K562 (cell line): ENCODE measurements around the gene HAUS6. TPM values are rescaled to one million over a fixed set of nuclear protein-coding genes. Genes with fewer than 3 reads are reported as not detected.

Experiments
- ATAC-seq: fragments of 200-7000 bp; cut with Tn5 transposase; 3 replicates; pipeline ENCODE4 v1.9.1; 2020; ENCODE audit warnings: moderate library complexity
- BruUV-seq: library from RNA; stranded (reverse); fragments of 400-500 nt; replicated peaks from 2 replicates; lab custom pipeline; 2021; lab: Mats Ljungman, UMichigan
- CTCF ChIA-PET: fragments of 300-600 bp; formaldehyde crosslinking; extraction: SDS; loops from one replicate; lab custom pipeline; 2021; ENCODE audit warnings: low intra/inter-chr PET ratio; lab: Yijun Ruan, JAX
- POLR2A ChIA-PET: fragments of 300-600, 350-650 bp; sonication (Branson Sonifier 250); formaldehyde crosslinking; extraction: SDS; loops from one replicate; lab custom pipeline; 2021; ENCODE audit warnings: antibody characterized with exemption, inconsistent platforms; lab: Yijun Ruan, JAX
- DNase-seq, 4 experiments: peaks; one replicate each; pipeline versions ENCODE4 v3.0.0 to v3.0.0-alpha.2; 2011 to 2018; ENCODE audit warnings: low spot score in 3 of 4, mixed read lengths in 3 of 4; ENCODE audit errors: extremely low read depth in 1 of 4
- FAIRE-seq: peaks from 2 replicates; lab custom pipeline; 2011; peaks lifted over from hg19 to GRCh38; lab: Jason Lieb, UNC
- H2AFZ ChIP-seq: 2 replicates; pipeline ENCODE4 v1.6.0; 2011; ENCODE audit warnings: low read depth, low read length, control low read depth, inconsistent platforms
- H3K27ac ChIP-seq: fragments of 200-600 bp; 3 replicates; pipeline ENCODE4 v1.8.0; 2011; ENCODE audit warnings: low read depth, mild to moderate bottlenecking, control low read depth, inconsistent platforms, low read length, moderate library complexity, mixed read lengths; ENCODE audit errors: extremely low read depth
- H3K27me3 ChIP-seq, 2 experiments: fragments of 300-600 bp in 1 of 2; 2 replicates in 1 of 2; 3 replicates in 1 of 2; pipeline versions ENCODE4 v1.6.0 to v1.8.0; 2011; ENCODE audit warnings: inconsistent platforms in 2 of 2, low read length in 2 of 2, mild to moderate bottlenecking in 1 of 2, mixed read lengths in 1 of 2, moderate library complexity in 1 of 2; ENCODE audit not compliant: control insufficient read depth in 2 of 2, insufficient read depth in 2 of 2
- H3K36me3 ChIP-seq: fragments of 300-600 bp; 3 replicates; pipeline ENCODE4 v1.8.0; 2011; ENCODE audit warnings: mild to moderate bottlenecking, low read length, inconsistent platforms; ENCODE audit not compliant: control insufficient read depth, insufficient read depth
- H3K4me1 ChIP-seq, 2 experiments: fragments of 200-600 bp in 1 of 2; replicated peaks in 1 of 2; 2 replicates in 1 of 2; 3 replicates in 1 of 2; pipeline versions ENCODE4 v1.5.1 to v1.8.0; 2011; ENCODE audit warnings: inconsistent platforms in 2 of 2, low read length in 2 of 2, mild to moderate bottlenecking in 1 of 2, mixed read lengths in 1 of 2, moderate library complexity in 1 of 2; ENCODE audit not compliant: control insufficient read depth in 2 of 2, insufficient read depth in 2 of 2
- H3K4me2 ChIP-seq: 2 replicates; pipeline ENCODE4 v1.6.1; 2011; ENCODE audit warnings: low read length, control low read depth, inconsistent platforms, mixed read lengths; ENCODE audit not compliant: insufficient read depth
- H3K4me3 ChIP-seq: fragments of 200-600 bp; sonication (generic), shearing (Covaris generic); 2 replicates; pipeline ENCODE4 v1.5.1; 2016; ENCODE audit warnings: control low read depth, inconsistent platforms
- H3K79me2 ChIP-seq: fragments of 200-600 bp; 3 replicates; pipeline ENCODE4 v1.8.0; 2011; ENCODE audit warnings: low read length, inconsistent platforms; ENCODE audit not compliant: control insufficient read depth, insufficient read depth
- H3K9ac ChIP-seq, 2 experiments: 2 replicates each; pipeline versions ENCODE4 v1.6.0 to v1.6.1; 2011; ENCODE audit warnings: low read depth in 2 of 2, low read length in 2 of 2, control low read depth in 1 of 2, inconsistent platforms in 1 of 2, mild to moderate bottlenecking in 1 of 2, mixed read lengths in 1 of 2; ENCODE audit not compliant: insufficient read depth in 1 of 2
- H3K9me1 ChIP-seq: one replicate; pipeline ENCODE4 v1.6.0; 2011; ENCODE audit warnings: inconsistent platforms, mild to moderate bottlenecking, low read length, moderate library complexity; ENCODE audit not compliant: control insufficient read depth, insufficient read depth
- H3K9me3 ChIP-seq: replicated peaks from 2 replicates; pipeline ENCODE4 v1.5.1; 2011; ENCODE audit warnings: low read depth, low read length, inconsistent platforms; ENCODE audit not compliant: control insufficient read depth, insufficient read depth
- H4K20me1 ChIP-seq: replicated peaks from 2 replicates; pipeline ENCODE4 v1.6.1; 2011; ENCODE audit warnings: low read length, inconsistent platforms, mixed read lengths; ENCODE audit not compliant: control insufficient read depth, insufficient read depth
- CBX2 ChIP-seq: fragments of 200-600 bp; sonication (generic); IDR thresholded peaks from one replicate; pipeline ENCODE4 v1.6.1; 2012; ENCODE audit warnings: mild to moderate bottlenecking, low read length, inconsistent platforms; ENCODE audit not compliant: insufficient read depth, poor library complexity, severe bottlenecking
- FOSL1 ChIP-seq: fragments of 200-800 bp; sonication (Bioruptor generic); conservative IDR thresholded peaks from 2 replicates; pipeline ENCODE4 v1.6.1; 2016; ENCODE audit warnings: missing genetic modification characterization, missing compliant biosample characterization
- GTF2E2 ChIP-seq: fragments of 200-800 bp; sonication (Bioruptor generic); IDR thresholded peaks from 2 replicates; pipeline ENCODE4 v1.6.1; 2016; ENCODE audit warnings: missing genetic modification characterization, missing compliant biosample characterization
- NFE2 ChIP-seq: IDR thresholded peaks from 2 replicates; pipeline ENCODE4 v1.6.1; 2014; ENCODE audit warnings: antibody characterized with exemption, low read depth
- NKRF ChIP-seq: fragments of 450-650 bp; IDR thresholded peaks from 2 replicates; pipeline ENCODE4 v1.6.1; 2016; ENCODE audit warnings: borderline replicate concordance
- POLR2A ChIP-seq: fragments of 450-650 bp; conservative IDR thresholded peaks from 2 replicates; pipeline ENCODE4 v1.6.1; 2016
- RERE ChIP-seq: sonication (generic); formaldehyde crosslinking; IDR thresholded peaks from 2 replicates; pipeline ENCODE4 v1.8.0; 2023; ENCODE audit warnings: missing genetic modification reagents, mild to moderate bottlenecking, borderline replicate concordance
- ZNF277 ChIP-seq: fragments of 250-450 bp; sonication (Bioruptor Pico); IDR thresholded peaks from 2 replicates; pipeline ENCODE4 v1.8.0; 2022; ENCODE audit warnings: inconsistent platforms, mild to moderate bottlenecking, moderate library complexity, borderline replicate concordance
- ZNF695 ChIP-seq: fragments of 450-650 bp; formaldehyde crosslinking; IDR thresholded peaks from 2 replicates; pipeline ENCODE4 v1.4.0; 2020; ENCODE audit warnings: mild to moderate bottlenecking, moderate library complexity
- WGBS: fragments of 100-300 bp; shearing (Covaris generic); methylation state at CpG from one replicate; pipeline ENCODE4 v1.1.6; 2016; ENCODE audit warnings: low coverage, mixed read lengths; ENCODE audit not compliant: insufficient coverage; ENCODE audit errors: missing lambda C conversion rate; 5-methylcytosine and 5-hydroxymethylcytosine counted together
- in situ Hi-C: fragments of 300-500 bp; cut with MboI; formaldehyde crosslinking; loops from 4 replicates; pipeline ENCODE4 v1.15.0; 2018; ENCODE audit warnings: inconsistent platforms, mixed read lengths
- intact Hi-C: fragments of 100-400 bp; cut with micrococcal nuclease; formaldehyde crosslinking; loops from 2 replicates; pipeline ENCODE4 v1.14.2; 2022
- polyA plus RNA-seq, 8 experiments: library from polyadenylated mRNA; depleted of rRNA in 4 of 8; stranded (reverse) in 5 of 8; unstranded in 3 of 8; fragments of >200 nt; fragmentation: Nextera tagmentation in 2 of 8; fragmentation: Illumina TruSeq in 1 of 8; extraction: Ambion mirVana in 2 of 8; extraction: Trizol in 1 of 8; gene quantifications; 2 replicates each; pipeline versions ENCODE4 v1.2.1 to v1.2.3, GENCODE V29; 2011 to 2014; ENCODE audit warnings: inconsistent platforms in 1 of 8, missing spikeins in 1 of 8
- total RNA-seq, 7 experiments: library from RNA; depleted of rRNA in 6 of 7; stranded (reverse); fragments of >200 nt in 6 of 7; fragmentation: Illumina TruSeq in 2 of 7; extraction: Trizol in 2 of 7; gene quantifications; 2 replicates each; pipeline versions ENCODE4 v1.2.1 to v1.2.3, GENCODE V29; 2011 to 2021; ENCODE audit warnings: low replicate concordance in 1 of 7

The HAUS6 gene
- total and polyA plus RNA-seq, 9 of the 15 experiments (the other 6 are each of a cell fraction or from before 2014, with no cell fraction given): 10.2 to 31.7 (median 23.1) TPM

- no peaks in the 10 kb centered on the region for H3K9me3 ChIP-seq
Measured at GRCh38 chr9:19137282-19137681, 34.6 kb upstream of the HAUS6 start.

More at GRCh38 chr9:19137282-19137681, 34.6 kb upstream of the HAUS6 start:
- FAIRE-seq (peak; percentile 57), ATAC-seq (no peak)
- Histone ChIP-seq H3K4me1 (peaks cover 0 to 9% of the 10 kb centered on the region in 2 experiments; a peak in 2 of 5 replicates), H4K20me1 (no peaks in the 10 kb centered on the region), H3K4me3 (no peak overlapping the region), H3K9ac (no peak overlapping the region), H3K27ac (no peak overlapping the region), H3K9me1 (no peaks in the 10 kb centered on the region), H3K27me3 (no peaks in the 10 kb centered on the region), H2AFZ (no peak overlapping the region), H3K36me3 (no peaks in the 10 kb centered on the region)
- WGBS: 71% methylated on average over 1 of the region's 1 CpG
- intact Hi-C loops: loop anchor here (2.0 kb wide), 1 partner anchor 38 kb away; no protein-coding TSS in a partner anchor
- POLR2A ChIA-PET: interaction anchor here (0.9 to 1.0 kb wide), 2 partner anchors 9 to 18 kb away, joined by 3 read pairs; no protein-coding TSS in a partner anchor
- BruUV-seq: no TSS peak
- peak; percentile 23; the same call in 1 of the 2 replicates for TF ChIP-seq NFE2
- 0 out of 2 replicates have a peak, but pooled peaks have one; percentile 23 for TF ChIP-seq FOSL1 (tag)
- no peak for TF ChIP-seq CBX2
- TF ChIP-seq RERE (CRISPR knock-in tag): no peak
- TF ChIP-seq NKRF: no peak
- no peak for TF ChIP-seq ZNF277 (CRISPR knock-in tag)
- no peak for TF ChIP-seq POLR2A
- no peak for TF ChIP-seq ZNF695 (CRISPR knock-in tag)
- no peak for TF ChIP-seq GTF2E2 (tag)
- TF ChIP-seq, all 486 proteins: peak for 2
- H3K79me2 ChIP-seq: no peaks in the 10 kb centered on the region
- H3K4me2 ChIP-seq: no peak overlapping the region
- in situ Hi-C loops: no loop called here
- CTCF ChIA-PET: no interaction called here
- DNase-seq: no peak
